Ovary (tissue), 3 donors: ENCODE results near the gene IL23A.

Source experiments
- CTCF ChIP-seq, 3 donors: fragments of 450-650 bp in 2 of 3; fragments of 200-600 bp in 1 of 3; IDR thresholded peaks; one replicate each; pipeline versions ENCODE4 v1.5.1 to v1.8.0; 2016 to 2022; ENCODE audit warnings: antibody characterized with exemption in 3 of 3, mild to moderate bottlenecking in 1 of 3
- EP300 ChIP-seq: sonication (generic); formaldehyde crosslinking; IDR thresholded peaks from one replicate; pipeline ENCODE4 v1.6.1; 2017; ENCODE audit warnings: antibody characterized with exemption
- POLR2A ChIP-seq: fragments of 450-650 bp; IDR thresholded peaks from one replicate; pipeline ENCODE4 v1.6.1; 2017; ENCODE audit warnings: antibody characterized with exemption, mild to moderate bottlenecking, moderate library complexity
- donor health status: DM: no; HTN: no; CAD: no.

GRCh38 chr12:56337753-56338251 lies 882 bp upstream of the IL23A start:
- TF ChIP-seq EP300 (no peak), CTCF (IDR thresholded peaks at IDR 0.05) (no peak), POLR2A (no peak)
